HG02852 (cell line): ENCODE results near the gene MRPS6.

ENCODE experiments used
- ATAC-seq: cut with Tn5 transposase; IDR thresholded peaks from one replicate; pipeline ENCODE4 v1.9.1; 2021; ENCODE audit warnings: mild to moderate bottlenecking, moderate library complexity; ENCODE audit not compliant: unreplicated experiment

MRPS6 gene

GRCh38 chr21:34065027-34065426, 8.4 kb upstream of the MRPS6 start:
- no peak for ATAC-seq

- no peak for ATAC-seq
These were observed 1.7 kb upstream of the MRPS6 start for GRCh38 chr21:34071683-34072082.

GRCh38 chr21:34072145-34073031, 990 bp upstream of the MRPS6 start:
- peak; percentile 4 for ATAC-seq

- ATAC-seq, result peak; percentile 46
These were observed 438 bp downstream of the MRPS6 start for GRCh38 chr21:34073749-34074282.

GRCh38 chr21:34074283-34075090, 1.1 kb downstream of the MRPS6 start:
- ATAC-seq, result no peak

- ATAC-seq, result no peak
These were observed 1.7 kb downstream of the MRPS6 start for GRCh38 chr21:34075091-34075425.

GRCh38 chr21:34075760-34076660, 2.6 kb downstream of the MRPS6 start:
- no peak for ATAC-seq

GRCh38 chr21:34076835-34077234, 3.5 kb downstream of the MRPS6 start:
- ATAC-seq, result no peak

- ATAC-seq, result no peak
These were observed 4.5 kb downstream of the MRPS6 start for GRCh38 chr21:34077888-34078287.

GRCh38 chr21:34078915-34079314, 5.5 kb downstream of the MRPS6 start:
- no peak for ATAC-seq

- ATAC-seq, result no peak
These were observed 7.3 kb downstream of the MRPS6 start for GRCh38 chr21:34080710-34081109.

- no peak for ATAC-seq
These were observed 9.4 kb downstream of the MRPS6 start for GRCh38 chr21:34082769-34083168.

- ATAC-seq, result no peak
These were observed 10.0 kb downstream of the MRPS6 start for GRCh38 chr21:34083357-34083756.

GRCh38 chr21:34085129-34085528, 11.8 kb downstream of the MRPS6 start:
- no peak for ATAC-seq

- ATAC-seq, result no peak
These were observed 13.5 kb downstream of the MRPS6 start for GRCh38 chr21:34086887-34087306.

- no peak for ATAC-seq
These were observed 15.4 kb downstream of the MRPS6 start for GRCh38 chr21:34088752-34089151.

GRCh38 chr21:34091032-34091431, 17.7 kb downstream of the MRPS6 start:
- ATAC-seq, result no peak

- no peak for ATAC-seq
These were observed 18.2 kb downstream of the MRPS6 start for GRCh38 chr21:34091607-34092006.

- no peak for ATAC-seq
These were observed 19.0 kb downstream of the MRPS6 start for GRCh38 chr21:34092262-34092921.

GRCh38 chr21:34093083-34093482, 19.7 kb downstream of the MRPS6 start:
- no peak for ATAC-seq
